WTC11 (cell line): ENCODE measurements around the gene VNN1. TPM values are rescaled to one million over a fixed set of nuclear protein-coding genes. Genes with fewer than 3 reads are reported as not detected.

ENCODE experiments used
- ATAC-seq: fragments of 200-7000 bp; cut with Tn5 transposase; 2 replicates; pipeline ENCODE4 v1.10.0; 2021; ENCODE audit warnings: mild to moderate bottlenecking, moderate library complexity
- CTCF ChIA-PET: fragments of 300-600 bp; sonication (Branson Sonifier 250); formaldehyde crosslinking; loops from one replicate; lab custom pipeline; 2021; ENCODE audit warnings: antibody characterized with exemption; lab: Charles Lee
- POLR2A ChIA-PET: fragments of 350-600 bp; sonication (Branson Sonifier 250); formaldehyde crosslinking; loops from one replicate; lab custom pipeline; 2021; ENCODE audit warnings: antibody characterized with exemption; lab: Charles Lee
- DNase-seq: peaks from one replicate; pipeline ENCODE4 v3.0.0; 2021; ENCODE audit warnings: low spot score
- H3K27ac Mint-ChIP-seq: 2 replicates; pipeline ENCODE4 v1.8.0; 2021; ENCODE audit warnings: mixed read lengths
- H3K27me3 Mint-ChIP-seq: 2 replicates; pipeline ENCODE4 v1.8.0; 2021; ENCODE audit warnings: low read depth, mild to moderate bottlenecking, moderate library complexity, mixed read lengths
- H3K36me3 Mint-ChIP-seq: 2 replicates; pipeline ENCODE4 v1.8.0; 2021; ENCODE audit warnings: mixed read lengths
- H3K4me1 Mint-ChIP-seq: 2 replicates; pipeline ENCODE4 v1.8.0; 2022; ENCODE audit warnings: mixed read lengths
- H3K4me3 Mint-ChIP-seq: 2 replicates; pipeline ENCODE4 v1.8.0; 2021; ENCODE audit warnings: mild to moderate bottlenecking, moderate library complexity, mixed read lengths
- H3K9me3 Mint-ChIP-seq: 2 replicates; pipeline ENCODE4 v1.8.0; 2021; ENCODE audit warnings: mixed read lengths
- ATF6 ChIP-seq: sonication (generic); formaldehyde crosslinking; IDR thresholded peaks from 2 replicates; pipeline ENCODE4 v1.8.1; 2023; ENCODE audit warnings: mild to moderate bottlenecking, missing genetic modification reagents
- E2F4 ChIP-seq: sonication (generic); formaldehyde crosslinking; IDR thresholded peaks from 2 replicates; pipeline ENCODE4 v1.8.1; 2022; ENCODE audit warnings: low read depth, mild to moderate bottlenecking, moderate library complexity, missing genetic modification reagents, borderline replicate concordance
- JAZF1 ChIP-seq: fragments of 250-450 bp; sonication (Bioruptor Pico); IDR thresholded peaks from 2 replicates; pipeline ENCODE4 v1.9.0; 2021; ENCODE audit warnings: moderate library complexity, mild to moderate bottlenecking, inconsistent platforms
- PRDM15 ChIP-seq: sonication (generic); formaldehyde crosslinking; IDR thresholded peaks from 2 replicates; pipeline ENCODE4 v1.8.0; 2022; ENCODE audit warnings: missing genetic modification reagents
- USF2 ChIP-seq: sonication (generic); formaldehyde crosslinking; IDR thresholded peaks from 2 replicates; pipeline ENCODE4 v1.8.1; 2023; ENCODE audit warnings: mild to moderate bottlenecking, missing genetic modification reagents, moderate library complexity
- ZSCAN18 ChIP-seq: fragments of 250-450 bp; sonication (Bioruptor Pico); IDR thresholded peaks from 2 replicates; pipeline ENCODE4 v2.1.2; 2022; ENCODE audit warnings: mild to moderate bottlenecking, moderate library complexity
- total RNA-seq: library from RNA; stranded (reverse); gene quantifications from 3 replicates; pipeline ENCODE4 v1.2.3, GENCODE V29; 2021
- TF ChIP-seq, protein P1 (sequence below): sonication (generic); formaldehyde crosslinking; conservative IDR thresholded peaks from 2 replicates; pipeline ENCODE4 v1.8.1; 2023; ENCODE audit warnings: mild to moderate bottlenecking, low read depth, missing genetic modification reagents, moderate library complexity

Gene VNN1
- total RNA-seq, 1 experiment from 2014 or later: 0.04 TPM

DNA sequence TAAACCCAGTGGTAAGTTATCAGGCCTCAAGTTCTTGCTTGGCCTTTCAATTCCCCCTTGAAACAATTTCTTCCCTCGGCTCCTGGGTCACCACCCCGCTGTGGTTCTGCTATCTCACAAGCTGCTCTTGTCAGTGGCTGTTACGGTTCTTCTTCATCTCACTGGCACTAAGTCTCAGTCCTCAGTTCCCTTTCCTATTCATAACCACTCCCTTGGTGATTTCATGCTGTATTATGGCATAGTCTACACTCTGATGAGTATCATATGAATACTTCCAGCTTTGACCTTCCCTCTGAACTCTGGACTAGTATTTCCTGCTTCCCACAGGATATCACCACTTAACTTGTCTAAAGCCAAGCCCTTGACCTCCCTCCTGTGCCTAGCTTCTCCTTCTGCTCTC, 62.8 kb downstream of the VNN1 start:
- Mint-ChIP-seq H3K27me3 (no peaks in the 10 kb centered on the region), H3K4me1 (peaks cover 3% of the 10 kb centered on the region; the same call in 1 of the 2 replicates), H3K9me3 (no peaks in the 10 kb centered on the region), H3K27ac (no peak overlapping the region), H3K36me3 (no peaks in the 10 kb centered on the region), H3K4me3 (no peak overlapping the region)
- ChIA-PET POLR2A (no interaction called here), CTCF (no interaction called here)
- DNase-seq: no peak
- no peak for ATAC-seq
- TF ChIP-seq, protein P1, sequence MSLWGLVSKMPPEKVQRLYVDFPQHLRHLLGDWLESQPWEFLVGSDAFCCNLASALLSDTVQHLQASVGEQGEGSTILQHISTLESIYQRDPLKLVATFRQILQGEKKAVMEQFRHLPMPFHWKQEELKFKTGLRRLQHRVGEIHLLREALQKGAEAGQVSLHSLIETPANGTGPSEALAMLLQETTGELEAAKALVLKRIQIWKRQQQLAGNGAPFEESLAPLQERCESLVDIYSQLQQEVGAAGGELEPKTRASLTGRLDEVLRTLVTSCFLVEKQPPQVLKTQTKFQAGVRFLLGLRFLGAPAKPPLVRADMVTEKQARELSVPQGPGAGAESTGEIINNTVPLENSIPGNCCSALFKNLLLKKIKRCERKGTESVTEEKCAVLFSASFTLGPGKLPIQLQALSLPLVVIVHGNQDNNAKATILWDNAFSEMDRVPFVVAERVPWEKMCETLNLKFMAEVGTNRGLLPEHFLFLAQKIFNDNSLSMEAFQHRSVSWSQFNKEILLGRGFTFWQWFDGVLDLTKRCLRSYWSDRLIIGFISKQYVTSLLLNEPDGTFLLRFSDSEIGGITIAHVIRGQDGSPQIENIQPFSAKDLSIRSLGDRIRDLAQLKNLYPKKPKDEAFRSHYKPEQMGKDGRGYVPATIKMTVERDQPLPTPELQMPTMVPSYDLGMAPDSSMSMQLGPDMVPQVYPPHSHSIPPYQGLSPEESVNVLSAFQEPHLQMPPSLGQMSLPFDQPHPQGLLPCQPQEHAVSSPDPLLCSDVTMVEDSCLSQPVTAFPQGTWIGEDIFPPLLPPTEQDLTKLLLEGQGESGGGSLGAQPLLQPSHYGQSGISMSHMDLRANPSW: no peak

DNA sequence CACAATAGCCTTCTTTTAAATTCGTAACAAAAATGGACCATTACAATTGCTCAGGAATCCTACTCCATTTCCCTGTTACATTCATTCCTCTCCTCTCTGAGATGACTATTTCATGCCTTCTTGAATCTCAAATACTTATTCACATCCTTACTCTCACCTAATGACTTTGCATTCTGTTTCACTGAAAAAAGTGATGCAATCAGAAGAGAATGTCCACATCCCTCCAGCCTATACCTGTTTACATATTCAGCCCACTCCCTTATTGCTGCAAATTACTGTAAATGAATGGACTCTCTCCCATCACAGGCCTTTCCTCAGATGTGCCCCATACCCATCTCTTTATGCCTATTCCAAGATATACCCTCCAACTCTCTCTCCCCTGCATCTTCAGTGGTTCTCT, 63.4 kb downstream of the VNN1 start:
- H3K9me3 Mint-ChIP-seq: no peaks in the 10 kb centered on the region
- H3K4me1 Mint-ChIP-seq: no peaks in the 10 kb centered on the region
- H3K4me3 Mint-ChIP-seq: no peak overlapping the region
- ChIA-PET CTCF (no interaction called here), POLR2A (no interaction called here)
- no peak for DNase-seq
- no peak overlapping the region for H3K27ac Mint-ChIP-seq
- no peaks in the 10 kb centered on the region for H3K27me3 Mint-ChIP-seq
- no peak for TF ChIP-seq ATF6 (CRISPR knock-in tag)
- TF ChIP-seq JAZF1 (CRISPR knock-in tag): no peak
- TF ChIP-seq, protein P1: no peak
- ATAC-seq: no peak
- H3K36me3 Mint-ChIP-seq: no peaks in the 10 kb centered on the region

- ATAC-seq: no peak
- TF ChIP-seq USF2: no peak
- TF ChIP-seq E2F4 (CRISPR knock-in tag): no peak
- TF ChIP-seq ZSCAN18 (CRISPR knock-in tag): no peak
- TF ChIP-seq PRDM15: no peak
- POLR2A ChIA-PET: no interaction called here
Measured at GRCh38 chr6:132648828-132649227, 65.0 kb downstream of the VNN1 start.

More at GRCh38 chr6:132648828-132649227, 65.0 kb downstream of the VNN1 start:
- H3K9me3 Mint-ChIP-seq: no peaks in the 10 kb centered on the region
- no peaks in the 10 kb centered on the region for H3K4me1 Mint-ChIP-seq
- no peaks in the 10 kb centered on the region for H3K27me3 Mint-ChIP-seq
- CTCF ChIA-PET: interaction anchor here (1.1 kb wide), 1 partner anchor 66 kb away, joined by 3 read pairs; no protein-coding TSS in a partner anchor
- no peak for DNase-seq
- H3K36me3 Mint-ChIP-seq: no peaks in the 10 kb centered on the region
- H3K27ac Mint-ChIP-seq: no peak overlapping the region
- no peak overlapping the region for H3K4me3 Mint-ChIP-seq
